ENCODE measurements around the gene STAT3.
A peak's percentile ranks its signal among the peaks of the same experiment; 100 is the strongest.

STAT3 gene

DNA sequence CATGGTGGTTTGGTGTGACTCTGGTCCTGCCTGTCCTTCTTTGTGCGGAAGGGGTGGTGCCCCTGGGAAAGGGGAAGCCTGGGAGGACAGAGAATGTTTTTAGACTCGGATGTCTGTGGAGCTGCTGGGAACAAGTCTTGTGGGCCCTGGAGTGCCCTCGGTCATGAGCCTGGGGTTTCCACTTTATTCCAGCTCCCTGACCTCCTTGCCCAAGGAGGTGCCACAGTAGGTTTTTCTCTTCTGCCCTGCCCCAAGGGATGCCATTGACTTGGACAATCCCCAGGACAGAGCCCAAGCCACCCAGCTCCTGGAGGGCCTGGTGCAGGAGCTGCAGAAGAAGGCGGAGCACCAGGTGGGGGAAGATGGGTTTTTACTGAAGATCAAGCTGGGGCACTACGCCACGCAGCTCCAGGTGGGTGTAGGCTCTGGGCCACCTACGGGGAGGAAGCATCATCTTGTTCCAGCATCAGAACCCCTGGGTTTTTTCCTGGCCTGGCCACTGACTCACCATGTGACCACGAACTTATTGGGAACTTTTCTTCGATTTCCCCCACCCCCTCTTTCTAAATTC lies 98.5 kb downstream of the STAT3 start:
- no peak for DNase-seq

DNA sequence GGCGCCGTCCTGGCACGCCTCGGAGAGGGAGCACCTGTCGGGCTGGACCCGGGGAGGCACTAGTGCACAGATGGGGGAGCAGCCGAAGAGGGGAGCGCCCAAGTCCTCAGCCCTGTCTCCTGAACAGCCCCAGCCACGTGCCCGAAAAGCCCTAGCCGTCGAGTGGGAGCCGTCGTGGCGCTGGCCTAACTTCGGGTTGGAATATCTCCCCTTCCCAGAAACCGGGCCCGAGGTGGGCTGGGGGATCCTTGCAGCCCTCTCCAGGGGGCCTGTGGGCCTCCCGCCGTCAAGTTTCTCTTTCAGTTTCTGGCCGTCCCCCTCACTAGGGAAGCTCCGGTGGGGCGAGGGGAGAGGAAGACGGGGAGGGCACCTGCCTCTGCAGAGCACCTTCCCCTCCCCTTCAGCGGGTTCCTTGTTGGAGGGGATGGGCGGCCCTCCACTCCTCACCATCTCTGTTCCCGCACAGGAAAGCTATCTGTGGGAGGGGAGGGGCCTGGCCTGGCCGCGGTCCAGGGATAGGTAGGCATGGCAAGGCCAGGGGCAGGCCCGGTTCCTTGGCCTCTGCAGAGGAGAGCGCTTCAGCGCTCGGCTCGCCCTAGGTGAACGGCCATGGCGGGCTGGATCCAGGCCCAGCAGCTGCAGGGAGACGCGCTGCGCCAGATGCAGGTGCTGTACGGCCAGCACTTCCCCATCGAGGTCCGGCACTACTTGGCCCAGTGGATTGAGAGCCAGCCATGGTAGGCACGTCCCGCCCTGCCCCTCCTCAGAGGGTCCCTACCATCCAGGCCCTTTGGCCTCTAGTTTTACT lies 99.2 kb downstream of the STAT3 start:
- no peak for DNase-seq

- peak; percentile 68 for DNase-seq
Observed at GRCh38 chr17:42287977-42288802, 100.1 kb downstream of the STAT3 start, which contains the start of gene STAT5A. STAT5A (plus strand) TSS chr17:42288498; CDS start chr17:42289412, 914 bp downstream.

DNA sequence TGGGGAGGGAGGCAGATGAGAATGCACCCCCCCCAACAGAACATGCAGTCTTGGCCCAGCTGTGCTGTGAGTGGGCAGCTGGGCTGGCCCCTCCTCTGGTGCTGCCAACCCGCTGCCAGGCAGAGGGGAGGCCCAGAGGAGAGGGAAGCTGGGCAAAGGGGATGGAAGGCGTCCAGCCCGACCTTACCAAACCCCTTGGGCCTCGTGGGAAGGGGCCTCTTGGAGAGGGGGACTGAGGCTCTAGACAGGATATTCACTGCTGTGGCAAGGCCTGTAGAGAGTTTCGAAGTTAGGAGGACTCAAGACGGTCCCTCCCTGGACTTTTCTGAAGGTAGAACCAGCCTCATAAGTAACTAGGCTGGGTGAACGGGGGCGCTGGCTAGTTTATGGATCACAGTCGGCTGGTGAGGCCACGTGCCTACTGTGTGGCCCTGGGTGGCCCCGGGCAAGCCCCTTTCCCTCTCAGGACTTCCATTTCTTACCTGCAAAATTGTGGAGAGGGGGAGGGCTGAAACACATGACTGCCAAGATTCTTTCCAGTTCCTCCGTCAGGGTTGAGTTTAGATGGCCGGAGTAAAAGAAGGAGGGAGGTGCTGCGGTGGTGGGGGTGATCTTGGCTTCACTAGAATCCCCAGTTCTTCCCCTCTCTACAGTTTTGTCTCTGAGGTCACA lies 100.8 kb downstream of the STAT3 start:
- no peak for DNase-seq

- no peak for DNase-seq
Observed at GRCh38 chr17:42286411-42287221, 101.6 kb downstream of the STAT3 start.

GRCh38 chr17:42285346-42286050 lies 102.7 kb downstream of the STAT3 start:
- no peak for DNase-seq

DNA sequence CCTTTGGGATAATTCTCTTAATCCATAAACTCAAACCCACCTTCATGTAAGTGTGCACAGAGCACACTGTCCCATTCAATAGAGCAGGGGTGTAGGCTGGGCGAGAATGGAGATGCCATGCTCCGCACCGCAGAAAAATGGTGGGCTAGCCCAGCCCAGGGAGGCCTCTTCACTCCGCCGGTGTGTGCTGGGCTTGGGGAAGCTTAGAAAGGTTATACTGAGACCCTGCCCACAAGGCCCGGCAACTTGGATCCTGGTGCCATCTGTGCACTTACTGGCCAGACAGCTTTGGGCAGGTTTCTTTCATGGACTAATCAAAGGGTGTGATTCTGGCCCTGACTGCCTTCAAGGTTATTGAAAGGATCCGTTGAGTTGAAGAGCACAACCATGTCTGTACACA lies 103.7 kb downstream of the STAT3 start:
- DNase-seq = no peak

DNA sequence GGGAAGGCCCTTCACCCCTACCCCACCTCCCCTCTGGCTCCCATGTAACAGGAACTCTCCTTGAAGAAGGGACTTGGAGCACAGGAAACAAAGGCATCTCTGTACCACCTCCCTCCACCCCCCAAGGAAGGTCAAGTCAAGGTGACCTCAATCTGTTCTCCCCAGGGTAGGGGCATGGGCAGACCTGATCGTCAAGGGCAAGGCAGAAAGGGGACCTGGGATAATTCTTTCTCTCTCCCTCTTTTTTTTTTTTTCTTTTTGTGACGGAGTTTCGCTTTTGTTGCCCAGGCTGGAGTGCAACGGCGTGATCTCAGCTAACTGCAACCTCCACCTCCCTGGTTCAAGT lies 104.2 kb downstream of the STAT3 start:
- DNase-seq = no peak

DNA sequence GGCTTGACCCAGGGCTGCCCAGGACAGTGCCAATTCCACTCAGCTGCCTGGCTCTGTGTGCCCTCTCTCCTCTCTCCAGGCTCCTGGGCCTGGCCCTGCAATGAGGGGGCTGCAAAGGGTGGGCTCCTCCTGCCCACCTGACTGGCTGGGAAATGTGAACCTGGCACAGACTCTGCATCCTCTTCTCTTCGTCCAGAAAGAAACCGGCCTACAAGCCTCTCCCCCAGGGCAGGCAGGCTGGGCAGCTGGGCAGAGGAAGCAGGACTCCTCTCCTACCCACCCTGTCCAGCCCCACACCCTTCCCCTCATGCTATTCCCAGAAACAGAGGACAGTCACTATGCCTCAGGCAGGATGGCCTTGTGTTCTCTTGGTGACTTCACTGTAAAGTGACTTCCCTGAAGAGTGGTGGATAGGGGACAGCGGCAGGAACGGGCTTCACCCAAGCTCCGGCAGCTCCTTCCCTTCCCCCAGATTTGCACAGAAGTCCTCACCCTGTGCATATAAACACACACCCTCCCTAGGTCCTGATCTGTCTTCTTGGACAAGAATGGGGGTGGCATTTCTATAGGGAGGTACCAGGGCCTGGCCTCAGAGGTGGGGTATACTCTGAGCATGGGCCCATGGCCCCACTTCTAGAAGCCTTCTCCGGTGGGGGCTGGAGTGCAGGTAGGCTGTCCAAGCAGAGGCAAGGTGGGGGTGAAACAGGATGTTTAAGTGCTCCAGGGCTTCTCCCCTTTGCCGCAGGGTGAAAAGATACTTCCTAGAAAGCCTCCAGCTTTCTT lies 104.8 kb downstream of the STAT3 start:
- no peak for DNase-seq

- no peak for DNase-seq
Observed at GRCh38 chr17:42282478-42283080, 105.7 kb downstream of the STAT3 start.

DNA sequence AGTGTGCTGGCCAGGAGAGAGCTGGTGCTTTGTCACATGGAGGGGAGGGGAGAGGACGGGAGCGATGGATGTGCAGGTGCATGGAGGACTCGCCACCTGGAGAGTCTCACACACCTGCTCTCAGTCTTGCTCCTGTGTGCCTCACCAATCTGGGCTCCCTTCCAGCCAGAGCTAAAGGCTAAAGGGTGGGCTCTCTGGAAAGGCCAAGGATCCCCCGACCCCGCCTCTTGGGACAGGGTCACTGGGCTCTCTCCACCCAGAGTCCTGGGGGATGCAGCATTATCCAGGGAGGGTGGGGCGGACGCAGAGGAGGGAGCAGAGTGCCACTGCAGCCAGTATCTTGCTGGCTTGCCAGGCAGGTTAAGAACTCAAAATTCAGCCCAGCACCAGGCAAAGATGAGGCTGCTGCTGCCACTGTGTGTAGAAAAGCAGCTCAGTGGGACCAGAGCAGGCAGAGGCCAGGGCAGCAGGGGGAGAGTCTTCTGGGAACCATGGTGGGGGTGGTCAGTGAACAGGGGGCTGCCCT lies 106.6 kb downstream of the STAT3 start:
- DNase-seq = no peak

GRCh38 chr17:42279776-42280630 lies 108.2 kb downstream of the STAT3 start:
- DNase-seq = no peak

- DNase-seq = no peak
Observed at GRCh38 chr17:42277342-42277712, 110.9 kb downstream of the STAT3 start.

DNA sequence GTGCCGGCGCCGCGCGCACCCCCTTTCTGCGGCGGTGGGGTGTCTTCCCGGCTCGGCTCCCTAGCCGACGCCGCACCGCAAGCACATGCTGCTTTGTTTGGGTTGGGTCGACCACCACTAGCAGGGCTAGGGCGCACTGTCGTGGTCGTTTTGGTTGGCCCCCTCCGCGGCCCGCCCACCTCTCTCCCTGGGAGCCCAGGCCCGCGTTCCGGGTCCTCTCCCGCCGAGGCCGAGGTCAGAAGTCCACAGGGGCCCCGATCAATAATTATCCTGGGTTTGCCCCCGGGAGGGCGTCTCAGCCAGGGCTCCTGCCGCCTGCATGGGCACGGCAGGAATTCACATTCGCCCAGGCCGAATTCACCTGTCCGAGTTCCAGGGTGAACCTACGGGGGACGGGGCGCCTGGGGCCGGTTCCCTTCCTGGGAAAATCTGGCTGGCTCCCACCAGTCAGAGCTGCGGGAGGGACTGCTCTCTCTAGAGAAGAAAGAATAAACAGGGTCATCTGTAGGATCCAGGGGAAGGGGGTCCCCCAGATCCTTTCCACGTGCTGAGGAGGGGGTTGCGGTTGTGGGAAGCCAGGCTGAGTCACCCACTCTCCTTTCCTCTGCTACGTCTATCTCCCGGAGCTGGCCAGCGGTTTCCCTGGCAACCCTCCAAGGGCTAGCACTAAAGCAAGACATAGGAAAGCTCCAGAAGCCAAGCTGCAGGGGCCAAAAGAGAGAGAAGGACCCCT lies 111.5 kb downstream of the STAT3 start:
- DNase-seq = peak; percentile 79

- peak; percentile 55 for DNase-seq
Observed at GRCh38 chr17:42276359-42276608, 112.0 kb downstream of the STAT3 start, which contains the start of gene STAT5B. STAT5B (minus strand) TSS chr17:42276391; CDS start chr17:42232127, 44,264 bp downstream.

GRCh38 chr17:42275527-42276358 lies 112.5 kb downstream of the STAT3 start:
- DNase-seq = no peak

DNA sequence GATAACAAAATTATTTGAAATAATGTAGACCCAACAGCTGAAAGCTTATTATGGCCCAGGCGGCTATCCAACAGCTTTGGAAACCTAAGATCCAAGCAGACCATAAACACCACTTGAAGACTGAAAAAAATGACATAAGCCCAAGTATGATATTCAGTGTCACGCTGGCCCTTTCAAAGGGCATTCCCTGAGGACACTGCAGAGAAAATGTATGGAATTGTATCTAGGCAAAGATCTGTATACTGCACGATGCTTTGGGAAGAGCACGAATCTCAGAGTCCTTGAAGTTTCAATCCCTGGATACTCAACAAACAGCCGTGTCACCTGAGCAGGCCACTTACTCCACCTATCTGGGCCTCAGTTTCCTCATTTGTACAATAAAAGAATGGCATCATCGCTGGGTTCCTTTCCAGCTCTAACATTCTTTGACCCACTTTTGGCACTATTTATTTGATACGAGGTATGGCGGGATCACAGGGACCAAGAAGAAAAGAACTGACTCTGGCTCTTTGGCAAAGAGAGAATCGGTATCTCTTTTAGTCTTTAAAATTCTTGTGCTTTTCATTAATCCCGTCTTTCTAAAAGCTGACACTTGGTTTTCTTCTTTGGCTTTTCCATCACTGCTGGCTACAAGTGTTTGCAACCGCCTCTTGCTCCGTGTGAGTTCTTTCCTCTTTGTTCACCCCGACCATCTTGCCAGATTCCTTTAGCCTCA lies 113.3 kb downstream of the STAT3 start:
- DNase-seq = no peak
